ENCODE data around the gene SLC1A2.

GRCh38 chr11:35241531-35241930, 177.8 kb downstream of the SLC1A2 start:
- TF ChIP-seq, protein P1, sequence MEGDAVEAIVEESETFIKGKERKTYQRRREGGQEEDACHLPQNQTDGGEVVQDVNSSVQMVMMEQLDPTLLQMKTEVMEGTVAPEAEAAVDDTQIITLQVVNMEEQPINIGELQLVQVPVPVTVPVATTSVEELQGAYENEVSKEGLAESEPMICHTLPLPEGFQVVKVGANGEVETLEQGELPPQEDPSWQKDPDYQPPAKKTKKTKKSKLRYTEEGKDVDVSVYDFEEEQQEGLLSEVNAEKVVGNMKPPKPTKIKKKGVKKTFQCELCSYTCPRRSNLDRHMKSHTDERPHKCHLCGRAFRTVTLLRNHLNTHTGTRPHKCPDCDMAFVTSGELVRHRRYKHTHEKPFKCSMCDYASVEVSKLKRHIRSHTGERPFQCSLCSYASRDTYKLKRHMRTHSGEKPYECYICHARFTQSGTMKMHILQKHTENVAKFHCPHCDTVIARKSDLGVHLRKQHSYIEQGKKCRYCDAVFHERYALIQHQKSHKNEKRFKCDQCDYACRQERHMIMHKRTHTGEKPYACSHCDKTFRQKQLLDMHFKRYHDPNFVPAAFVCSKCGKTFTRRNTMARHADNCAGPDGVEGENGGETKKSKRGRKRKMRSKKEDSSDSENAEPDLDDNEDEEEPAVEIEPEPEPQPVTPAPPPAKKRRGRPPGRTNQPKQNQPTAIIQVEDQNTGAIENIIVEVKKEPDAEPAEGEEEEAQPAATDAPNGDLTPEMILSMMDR (IDR thresholded peaks at IDR 0.05 in 2 of 3, conservative IDR thresholded peaks at IDR 0.05 in 1 of 3; ENCODE audit: borderline replicate concordance in 1 of 3, insufficient read depth in 1 of 3, low read depth in 2 of 3, low read length in 2 of 3): no peak
- TF ChIP-seq POLR2AphosphoS5 (IDR thresholded peaks at IDR 0.05; ENCODE audit: low read depth, low read length) (no peak), JUND (IDR thresholded peaks at IDR 0.05) (no peak), ZBTB33 (IDR thresholded peaks at IDR 0.05; ENCODE audit: extremely low read depth, insufficient replicate concordance, low read length) (no peak), EGR1 (IDR thresholded peaks at IDR 0.05; ENCODE audit: low read depth) (no peak), SP1 (IDR thresholded peaks at IDR 0.05; ENCODE audit: low read depth) (no peak), POLR2A (IDR thresholded peaks at IDR 0.05; ENCODE audit: borderline replicate concordance, extremely low read depth, insufficient read depth, insufficient read length) (no peak), ZNF274 (IDR thresholded peaks at IDR 0.05; ENCODE audit: low read depth, low read length) (no peak), EZH2phosphoT487 (IDR thresholded peaks at IDR 0.05; ENCODE audit: borderline replicate concordance) (no peak)

Measured in HCT116 (cell line).